GM13976 (cell line): ENCODE results near the gene MEIS2.

Experiments used
- DNase-seq: peaks from one replicate; pipeline ENCODE4 v3.0.0; 2012; ENCODE audit warnings: low spot score
- CTCF ChIP-seq: IDR thresholded peaks from 2 replicates; pipeline ENCODE4 v1.5.1; 2012; ENCODE audit warnings: borderline replicate concordance, mild to moderate bottlenecking; ENCODE audit not compliant: insufficient read depth; ENCODE audit errors: extremely low read depth, missing control alignments, control extremely low read depth
- in situ Hi-C: fragments of 300-500 bp; cut with MboI; formaldehyde crosslinking; loops from one replicate; pipeline ENCODE4 v1.12.0; 2022; ENCODE audit warnings: low sequenced_read_pairs, mixed read lengths, inconsistent platforms; ENCODE audit not compliant: unreplicated experiment

MEIS2 gene

GRCh38 chr15:36907295-36907694, 193.1 kb downstream of the MEIS2 start:
- no peak for DNase-seq
- in situ Hi-C loops, result no loop called here
- no peak for TF ChIP-seq CTCF

GRCh38 chr15:36905908-36906307, 194.4 kb downstream of the MEIS2 start:
- no peak for TF ChIP-seq CTCF
- in situ Hi-C loops, result no loop called here
- no peak for DNase-seq

GRCh38 chr15:36904715-36905114, 195.6 kb downstream of the MEIS2 start:
- in situ Hi-C loops, result no loop called here
- no peak for DNase-seq
- TF ChIP-seq CTCF, result no peak

- in situ Hi-C loops, result no loop called here
- DNase-seq, result no peak
Observed at GRCh38 chr15:36903922-36904556, 196.3 kb downstream of the MEIS2 start.

GRCh38 chr15:36903195-36903594, 197.2 kb downstream of the MEIS2 start:
- no peak for DNase-seq
- no peak for TF ChIP-seq CTCF
- in situ Hi-C loops, result no loop called here

More at GRCh38 chr15:36903922-36904556, 196.3 kb downstream of the MEIS2 start:
- TF ChIP-seq CTCF, result no peak

GRCh38 chr15:36901012-36901411, 199.3 kb downstream of the MEIS2 start:
- in situ Hi-C loops, result no loop called here

More at GRCh38 chr15:36901012-36901411, 199.3 kb downstream of the MEIS2 start:
- TF ChIP-seq CTCF, result no peak
- no peak for DNase-seq
